ENCODE results near the gene FAM53C.

The FAM53C gene

GRCh38 chr5:138391859-138392386, 53.9 kb downstream of the FAM53C start:
- no peaks in the 10 kb centered on the region for H3K9me3 ChIP-seq (ENCODE audit: control insufficient read depth, insufficient read depth, low read length)
- no peaks in the 10 kb centered on the region for H3K4me1 ChIP-seq (ENCODE audit: insufficient read depth, low read length)
- no peak overlapping the region for H3K9ac ChIP-seq (ENCODE audit: low read depth, low read length)
- H3K36me3 ChIP-seq (ENCODE audit: insufficient read depth, low read length): peaks cover 16% of the 10 kb centered on the region
